Activated naive CD4-positive, alpha-beta T cell treated with Interleukin-2 at 50 U/mL for 16 hours (primary cell): ENCODE measurements around the gene SAP25.
"Not testable (repeated sequence)": the region's sequence is repeated elsewhere in the genome, so short reads cannot be mapped to it uniquely, and the experiment has no call there.

Source experiments
- DNase-seq: peaks from one replicate; pipeline ENCODE4 v3.0.0-alpha.2; 2020

Gene SAP25

DNA sequence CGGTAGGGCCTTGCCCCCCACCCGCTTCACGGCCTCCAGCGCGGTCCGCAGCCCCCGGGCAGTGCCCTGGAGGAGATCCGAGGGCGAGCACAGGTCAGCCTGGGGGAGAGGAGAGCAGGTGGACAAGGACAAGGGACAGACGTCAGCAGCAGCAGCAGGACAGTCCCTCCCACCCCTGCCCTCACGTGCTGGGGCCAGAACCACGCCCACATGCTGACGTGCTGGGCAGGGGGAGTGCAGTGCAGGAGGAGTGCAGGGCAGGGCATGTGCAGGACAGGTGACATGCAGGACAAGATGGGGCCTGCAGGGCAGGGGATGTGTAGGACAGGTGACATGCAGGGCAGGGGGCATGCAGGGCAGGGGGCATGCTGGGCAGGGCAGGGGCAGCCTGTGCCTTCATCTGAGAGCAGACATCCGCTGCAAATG lies 1.5 kb upstream of the SAP25 start:
- DNase-seq, result no peak

GRCh38 chr7:100574362-100575205 lies 884 bp upstream of the SAP25 start:
- no peak for DNase-seq

- no peak for DNase-seq
Measured at GRCh38 chr7:100572949-100573675, 588 bp downstream of the SAP25 start.

DNA sequence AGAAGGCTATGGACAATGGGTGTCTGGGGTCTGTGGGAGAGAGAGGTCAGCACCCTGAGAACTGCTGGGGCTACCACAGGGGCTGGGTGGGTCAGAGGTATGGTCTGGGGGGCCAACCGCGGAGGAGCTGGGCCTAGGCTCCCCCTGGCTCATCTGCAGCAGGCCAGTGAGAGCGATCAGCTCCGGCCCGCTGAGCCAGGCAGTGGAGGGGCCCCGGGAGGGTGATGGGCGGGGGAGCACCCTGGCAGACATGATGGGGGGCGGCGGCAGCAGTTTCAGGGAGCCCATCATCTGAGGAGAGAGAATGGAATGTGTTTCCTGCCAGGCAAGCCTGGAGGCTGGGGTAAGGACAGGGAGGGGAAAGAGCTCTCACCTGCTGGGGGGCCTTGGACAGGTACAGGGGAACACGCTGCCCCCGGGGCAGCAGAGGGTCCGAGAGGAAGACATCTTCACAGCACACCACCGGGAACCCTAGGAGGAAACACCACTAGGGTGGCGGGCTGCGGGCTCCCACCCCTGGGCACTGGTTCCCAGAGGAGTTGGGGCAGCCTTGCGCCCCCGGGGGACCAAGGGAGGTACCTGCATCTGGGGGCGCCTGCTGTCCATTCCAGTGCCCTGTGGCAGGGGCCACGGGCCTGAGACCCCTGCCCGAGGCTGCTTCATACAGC lies 1.3 kb downstream of the SAP25 start:
- DNase-seq, result no peak

DNA sequence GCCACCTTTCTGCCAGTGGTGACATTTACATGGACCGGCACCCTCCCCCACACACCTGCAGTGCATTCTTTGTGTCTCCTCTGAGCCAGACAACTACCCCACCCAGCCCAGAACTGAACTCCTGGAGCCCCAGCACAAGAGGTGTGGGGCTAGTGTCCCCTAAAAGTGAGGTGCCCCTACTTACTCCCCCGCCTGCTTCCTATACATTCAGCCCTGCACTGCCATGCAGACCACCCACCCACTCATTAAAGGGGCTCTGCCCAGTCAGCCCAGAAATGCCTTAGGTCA lies 1.9 kb downstream of the SAP25 start:
- DNase-seq, result no peak

GRCh38 chr7:100570954-100571828 lies 2.5 kb downstream of the SAP25 start:
- DNase-seq, result no peak

GRCh38 chr7:100568896-100569844 lies 4.5 kb downstream of the SAP25 start:
- DNase-seq, result peak; percentile 58

GRCh38 chr7:100568176-100568895 lies 5.4 kb downstream of the SAP25 start:
- no peak for DNase-seq

- no peak for DNase-seq
Measured at GRCh38 chr7:100567751-100568175, 5.9 kb downstream of the SAP25 start.

GRCh38 chr7:100567031-100567730 lies 6.5 kb downstream of the SAP25 start:
- DNase-seq, result no peak

- DNase-seq, result no peak
Measured at GRCh38 chr7:100566018-100566531, 7.6 kb downstream of the SAP25 start.

DNA sequence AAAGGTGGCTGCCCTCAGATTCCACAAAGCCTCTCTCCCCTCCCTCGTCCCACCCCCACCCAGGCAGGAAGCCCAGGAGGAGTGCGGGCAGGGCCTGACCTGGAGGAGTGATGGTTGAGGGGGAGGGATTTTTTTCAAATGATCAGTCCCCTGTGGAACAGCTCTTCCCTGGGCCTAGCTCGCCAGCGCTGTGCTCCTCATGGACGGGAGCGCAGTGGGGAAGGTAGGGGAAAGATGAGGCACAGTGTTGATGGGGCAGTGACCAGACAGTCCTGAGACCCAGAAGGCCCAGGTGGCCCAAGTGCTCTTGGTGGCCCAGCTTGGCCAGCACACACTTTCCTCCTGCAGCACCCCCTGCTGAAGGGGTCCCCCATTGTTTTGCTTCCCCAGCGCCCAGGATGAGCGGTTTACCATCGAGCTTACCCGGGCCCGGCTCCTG lies 8.5 kb downstream of the SAP25 start:
- DNase-seq, result no peak

GRCh38 chr7:100564405-100564804 lies 9.3 kb downstream of the SAP25 start:
- not testable (repeated sequence) for DNase-seq

GRCh38 chr7:100563809-100564400 lies 9.8 kb downstream of the SAP25 start:
- peak; percentile 85 for DNase-seq

GRCh38 chr7:100563100-100563564 lies 10.6 kb downstream of the SAP25 start:
- DNase-seq, result no peak

DNA sequence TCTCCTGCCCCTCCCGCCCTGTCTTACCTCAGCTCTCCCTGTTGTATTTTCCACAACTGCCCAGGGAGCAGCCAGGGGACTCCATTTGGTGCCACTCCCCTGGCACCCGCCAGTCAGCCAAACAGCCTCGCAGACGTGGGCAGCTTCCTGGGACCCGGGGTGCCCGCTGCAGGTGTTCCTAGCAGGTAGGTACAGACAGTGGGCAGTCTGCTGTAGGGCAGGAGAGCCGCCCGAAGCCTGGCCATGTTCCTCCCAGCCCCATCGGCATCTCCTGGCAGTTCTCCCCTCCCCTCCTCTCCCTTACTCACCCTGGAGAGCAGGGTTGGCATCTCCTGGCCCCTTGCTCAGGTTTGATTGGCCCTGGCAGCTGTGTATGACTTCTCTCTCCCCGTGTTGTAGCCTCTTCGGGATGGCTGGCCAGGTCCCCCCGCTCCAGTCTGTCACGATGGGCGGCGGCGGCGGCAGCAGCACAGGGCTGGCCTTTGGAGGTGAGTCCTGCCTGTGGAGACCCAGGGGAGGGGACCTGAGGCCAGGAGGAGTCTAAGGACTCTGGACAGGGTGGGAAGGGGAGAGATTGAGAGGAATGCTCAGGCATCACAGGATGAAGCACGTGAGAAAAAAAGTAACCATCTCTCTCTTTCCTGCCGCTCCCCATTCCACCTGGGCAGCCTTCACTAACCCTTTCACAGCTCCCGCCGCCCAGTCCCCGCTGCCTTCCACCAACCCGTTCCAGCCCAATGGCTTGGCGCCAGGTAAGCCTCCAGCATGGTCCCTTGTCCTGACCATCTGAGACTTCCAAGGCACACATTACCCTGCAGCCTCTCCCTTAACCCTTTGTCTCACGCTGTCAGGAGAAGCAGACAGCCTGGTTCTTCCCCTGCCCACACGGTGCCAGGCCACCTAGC lies 11.3 kb downstream of the SAP25 start:
- DNase-seq, result no peak

GRCh38 chr7:100561491-100562194 lies 12.1 kb downstream of the SAP25 start:
- DNase-seq, result no peak

- no peak for DNase-seq
Measured at GRCh38 chr7:100559127-100559526, 14.6 kb downstream of the SAP25 start.
